NT2/D1 (cell line): ENCODE data around the gene ACSL1.

Source experiments
- YY1 ChIP-seq: IDR thresholded peaks from 2 replicates; pipeline ENCODE4 v1.6.1; 2011; ENCODE audit not compliant: insufficient read length, insufficient read depth
- ZNF274 ChIP-seq: IDR thresholded peaks from 2 replicates; pipeline ENCODE4 v1.6.1; 2011; ENCODE audit warnings: mild to moderate bottlenecking, low read depth, low read length

GRCh38 chr4:184818216-184818564 is 7.6 kb downstream of the ACSL1 start:
- TF ChIP-seq ZNF274, result no peak
- no peak for TF ChIP-seq YY1
